Right lobe of liver (tissue), 6 donors: ENCODE results near the gene ZNRF4. TPM values are rescaled to one million over a fixed set of nuclear protein-coding genes. Genes with fewer than 3 reads are reported as not detected.
"Not testable (repeated sequence)": the region's sequence is repeated elsewhere in the genome, so short reads cannot be mapped to it uniquely, and the experiment has no call there.

Experiments
- ATAC-seq, 4 donors: fragments of 200-7000 bp; cut with Tn5 transposase; one replicate each; pipeline ENCODE4 v1.9.1; 2020; ENCODE audit warnings: mild to moderate bottlenecking in 4 of 4, moderate library complexity in 4 of 4
- DNase-seq, 3 donors: peaks; one replicate each; pipeline ENCODE4 v3.0.0-alpha.2; 2020
- H3K27ac ChIP-seq, 3 donors: fragments of 200-600 bp; one replicate each; pipeline ENCODE4 v1.8.0; 2022
- H3K27me3 ChIP-seq, 2 donors: fragments of 200-600 bp; one replicate each; pipeline ENCODE4 v1.8.0; 2022
- H3K36me3 ChIP-seq, 4 donors: fragments of 200-600 bp; sonication (generic) in 1 of 4; one replicate each; pipeline versions ENCODE4 v1.5.1 to v1.8.0; 2017 to 2022; ENCODE audit warnings: control low read depth in 1 of 4
- H3K4me1 ChIP-seq, 4 donors: fragments of 200-600 bp; sonication (generic) in 1 of 4; one replicate each; pipeline versions ENCODE4 v1.5.1 to v1.8.0; 2017 to 2022; ENCODE audit warnings: control low read depth in 1 of 4
- H3K4me3 ChIP-seq, 3 donors: fragments of 200-600 bp; one replicate each; pipeline ENCODE4 v1.8.0; 2022
- H3K9me3 ChIP-seq, 4 donors: fragments of 200-600 bp; sonication (generic) in 1 of 4; one replicate each; pipeline versions ENCODE4 v1.5.1 to v1.8.0; 2017 to 2022; ENCODE audit warnings: control low read depth in 1 of 4
- CTCF ChIP-seq, 4 donors: fragments of 200-600 bp in 3 of 4; fragments of 450-650 bp in 1 of 4; IDR thresholded peaks; one replicate each; pipeline versions ENCODE4 v1.5.1 to v1.8.0; 2016 to 2022; ENCODE audit warnings: antibody characterized with exemption in 4 of 4, mild to moderate bottlenecking in 2 of 4
- POLR2A ChIP-seq: fragments of 450-650 bp; IDR thresholded peaks from one replicate; pipeline ENCODE4 v1.6.1; 2017; ENCODE audit warnings: antibody characterized with exemption, mild to moderate bottlenecking
- WGBS: methylation state at CpG from one replicate; pipeline ENCODE4 v1.1.6; 2018; ENCODE audit warnings: low coverage, low lambda C conversion rate; ENCODE audit not compliant: insufficient coverage; ENCODE audit errors: missing lambda C conversion rate; 5-methylcytosine and 5-hydroxymethylcytosine counted together
- intact Hi-C, 2 donors: fragments of 100-400 bp; cut with DNase I; formaldehyde crosslinking; loops; one replicate each; pipeline versions ENCODE4 v1.11.2 to v1.14.1; 2022
- long read RNA-seq: library from polyadenylated mRNA; unstranded; transcript quantifications from one replicate; pipeline ENCODE4 v2.0.0, GENCODE V29; 2019
- total RNA-seq, 6 experiments: library from RNA; depleted of rRNA in 2 of 6; stranded (reverse); fragments of >200 nt in 2 of 6; fragmentation: NEBNext Ultra II Directional in 3 of 6; extraction: Animal tissue kit (Norgen Biotek cat#: 25700) in 3 of 6; gene quantifications; one replicate each; pipeline versions ENCODE4 v1.1.0 to v1.2.4, GENCODE V29; 2016 to 2023
- donor health status: DM: no; HTN: yes; CAD: no.
- donor health status: DM: no; HTN: no; CAD: no.
- donor health status: DM: no; HTN: no; CAD: no.
- donor health status: DM: no; HTN: yes; CAD: no.
- donor health status: DM: no; HTN: yes; CAD: no.

ZNRF4 gene
- not detected for total RNA-seq
- long read RNA-seq, result 0 reads

GRCh38 chr19:5455367-5456129, at the start of gene ZNRF4:
Gene ZNRF4 (plus strand): TSS chr19:5455417. CDS start chr19:5455492, 75 bp downstream.
- no peaks in the 10 kb centered on the region for H3K9me3 ChIP-seq
- no peak within 1 kb of the TSS for H3K27ac ChIP-seq
- H3K4me1 ChIP-seq, result no peaks in the 10 kb centered on the region
- intact Hi-C loops, result no loop called here
- no peak for DNase-seq
- WGBS, result 89% methylated on average over 5 of the region's 62 CpGs
- no peak within 1 kb of the TSS for H3K4me3 ChIP-seq
- TF ChIP-seq CTCF (IDR thresholded peaks at IDR 0.05) (no peak), POLR2A (no peak)
- H3K36me3 ChIP-seq, result no peaks in the 10 kb centered on the region
- H3K27me3 ChIP-seq, result no peaks in the 10 kb centered on the region
- no peak for ATAC-seq

GRCh38 chr19:5406198-5406597, 49.0 kb upstream of the ZNRF4 start:
- H3K4me3 ChIP-seq, H3K27me3 ChIP-seq, H3K9me3 ChIP-seq, intact Hi-C loops, H3K27ac ChIP-seq, DNase-seq, H3K4me1 ChIP-seq, ATAC-seq, H3K36me3 ChIP-seq: not testable (repeated sequence)
- WGBS, result 62% methylated on average over 6 of the region's 6 CpGs

- TF ChIP-seq CTCF (IDR thresholded peaks at IDR 0.05) (no peak), POLR2A (no peak)
- Histone ChIP-seq H3K27ac (no peak overlapping the region), H3K27me3 (no peaks in the 10 kb centered on the region), H3K36me3 (no peaks in the 10 kb centered on the region), H3K4me1 (no peaks in the 10 kb centered on the region), H3K4me3 (no peak overlapping the region), H3K9me3 (no peaks in the 10 kb centered on the region)
- no peak for DNase-seq
- WGBS, result 40% methylated on average over 7 of the region's 7 CpGs
- intact Hi-C loops, result no loop called here
- ATAC-seq, result no peak
Measured at GRCh38 chr19:5406816-5407215, 48.4 kb upstream of the ZNRF4 start.

GRCh38 chr19:5407356-5407755, 47.9 kb upstream of the ZNRF4 start:
- no peaks in the 10 kb centered on the region for H3K27me3 ChIP-seq
- H3K4me3 ChIP-seq, result no peak overlapping the region
- intact Hi-C loops, result no loop called here
- no peaks in the 10 kb centered on the region for H3K4me1 ChIP-seq
- ATAC-seq (no peak), DNase-seq (no peak)
- no peaks in the 10 kb centered on the region for H3K36me3 ChIP-seq
- no peak overlapping the region for H3K27ac ChIP-seq
- TF ChIP-seq POLR2A (no peak), CTCF (IDR thresholded peaks at IDR 0.05) (no peak)
- no peaks in the 10 kb centered on the region for H3K9me3 ChIP-seq
- 25% methylated on average over 4 of the region's 4 CpGs for WGBS

- TF ChIP-seq CTCF (IDR thresholded peaks at IDR 0.05) (no peak), POLR2A (no peak)
- no peak for ATAC-seq
- Histone ChIP-seq H3K36me3 (no peaks in the 10 kb centered on the region), H3K27me3 (no peaks in the 10 kb centered on the region), H3K4me1 (no peaks in the 10 kb centered on the region), H3K9me3 (no peaks in the 10 kb centered on the region), H3K27ac (no peak overlapping the region), H3K4me3 (no peak overlapping the region)
- intact Hi-C loops, result no loop called here
- no peak for DNase-seq
- WGBS, result 45% methylated on average over 23 of the region's 29 CpGs
Measured at GRCh38 chr19:5417495-5418436, 37.5 kb upstream of the ZNRF4 start.
